Measurements from ENCODE around the gene MYO9B. TPM values are rescaled to one million over a fixed set of nuclear protein-coding genes. Genes with fewer than 3 reads are reported as not detected.

Gene MYO9B
- total RNA-seq, 1 experiment from 2014 or later: 74.6 TPM

DNA sequence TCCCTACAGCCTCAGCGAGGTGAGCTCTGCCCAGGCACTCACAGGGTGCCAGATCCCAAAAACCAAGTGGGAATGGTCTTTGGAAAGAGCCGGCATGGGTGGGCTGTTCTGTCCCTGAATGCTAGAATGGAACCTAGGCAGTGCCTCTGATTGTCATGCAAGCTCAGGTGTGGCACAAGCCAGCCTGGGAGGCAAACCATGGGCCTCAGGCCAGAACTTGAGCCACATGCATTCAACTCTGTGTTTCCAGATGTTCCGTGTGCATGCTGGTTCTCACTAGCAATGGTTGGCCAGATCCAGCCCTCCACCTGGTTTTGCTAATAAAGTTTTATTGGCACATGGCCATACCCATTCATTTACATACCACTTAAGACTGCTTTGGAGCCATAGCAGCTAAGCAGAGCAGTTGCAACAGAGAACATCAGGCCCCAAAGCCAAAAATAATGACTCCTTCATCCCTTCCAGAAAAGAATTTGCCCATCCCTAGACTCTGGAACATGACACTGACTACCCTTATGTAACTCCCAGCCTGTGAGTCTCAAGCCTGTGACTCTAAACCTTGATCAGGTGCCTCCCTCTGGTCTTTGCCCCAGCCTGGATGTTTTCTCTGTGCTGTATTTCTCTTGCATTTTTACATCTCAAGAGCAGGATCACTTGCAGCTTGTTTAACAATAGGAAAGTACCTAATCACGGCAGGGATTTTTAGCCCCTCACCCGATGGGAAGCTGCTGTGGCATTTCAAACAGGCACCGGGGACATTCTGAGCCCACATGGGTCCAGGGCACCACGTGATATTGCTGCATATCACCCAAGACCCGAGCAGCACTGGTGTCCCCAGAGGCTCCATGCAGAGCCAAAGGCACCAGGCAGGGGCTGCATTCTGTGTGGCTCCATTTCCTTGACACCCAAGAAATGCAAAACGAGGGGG, 84.2 kb downstream of the MYO9B start:
- no peaks in the 10 kb centered on the region for H3K79me2 ChIP-seq (ENCODE audit: insufficient read depth, low read length)
- RAD21 ChIA-PET (ENCODE audit: low non-redundant PET in 1 of 2, low total read pairs in 2 of 2, uncharacterized antibody in 2 of 2, unreplicated experiment in 2 of 2): no interaction called here
- CTCF ChIA-PET: no interaction called here
- no peaks in the 10 kb centered on the region for H4K20me1 ChIP-seq (ENCODE audit: insufficient read depth)
- no TSS peak for BruUV-seq (replicated peaks)
- H3K4me2 ChIP-seq (ENCODE audit: low read length): no peak overlapping the region
- H3K27me3 ChIP-seq (ENCODE audit: insufficient read depth, low read length): no peaks in the 10 kb centered on the region
- peaks cover 19 to 28% of the 10 kb centered on the region in 2 experiments for H3K36me3 ChIP-seq (ENCODE audit: control insufficient read depth in 1 of 2, insufficient read depth in 2 of 2, low read length in 2 of 2)
- no peaks in the 10 kb centered on the region for H3K4me1 ChIP-seq (ENCODE audit: control insufficient read depth in 1 of 2, insufficient read depth in 2 of 2, low read length in 2 of 2)
- ATAC-seq (no peak), DNase-seq (ENCODE audit: low read depth, low spot score) (no peak)
- no peak overlapping the region for H3K27ac ChIP-seq (ENCODE audit: low read depth, low read length)
- POLR2A ChIA-PET: no interaction called here
- intact Hi-C loops (cut with micrococcal nuclease): no loop called here
- TF ChIP-seq EZH2 (IDR thresholded peaks at IDR 0.05): no peak
- TF ChIP-seq JUND (IDR thresholded peaks at IDR 0.05): no peak
- TF ChIP-seq TCF7L2 (IDR thresholded peaks at IDR 0.05; ENCODE audit: borderline replicate concordance, extremely low read depth, insufficient read depth, insufficient read length): no peak
- TF ChIP-seq YY1 (IDR thresholded peaks at IDR 0.05; ENCODE audit: extremely low read depth, insufficient replicate concordance, low read depth, low read length): no peak
- no peak for TF ChIP-seq SP1 (IDR thresholded peaks at IDR 0.05; ENCODE audit: low read depth)
- no peak for TF ChIP-seq SIN3A (IDR thresholded peaks at IDR 0.05; ENCODE audit: low read depth)
- TF ChIP-seq, protein P1, sequence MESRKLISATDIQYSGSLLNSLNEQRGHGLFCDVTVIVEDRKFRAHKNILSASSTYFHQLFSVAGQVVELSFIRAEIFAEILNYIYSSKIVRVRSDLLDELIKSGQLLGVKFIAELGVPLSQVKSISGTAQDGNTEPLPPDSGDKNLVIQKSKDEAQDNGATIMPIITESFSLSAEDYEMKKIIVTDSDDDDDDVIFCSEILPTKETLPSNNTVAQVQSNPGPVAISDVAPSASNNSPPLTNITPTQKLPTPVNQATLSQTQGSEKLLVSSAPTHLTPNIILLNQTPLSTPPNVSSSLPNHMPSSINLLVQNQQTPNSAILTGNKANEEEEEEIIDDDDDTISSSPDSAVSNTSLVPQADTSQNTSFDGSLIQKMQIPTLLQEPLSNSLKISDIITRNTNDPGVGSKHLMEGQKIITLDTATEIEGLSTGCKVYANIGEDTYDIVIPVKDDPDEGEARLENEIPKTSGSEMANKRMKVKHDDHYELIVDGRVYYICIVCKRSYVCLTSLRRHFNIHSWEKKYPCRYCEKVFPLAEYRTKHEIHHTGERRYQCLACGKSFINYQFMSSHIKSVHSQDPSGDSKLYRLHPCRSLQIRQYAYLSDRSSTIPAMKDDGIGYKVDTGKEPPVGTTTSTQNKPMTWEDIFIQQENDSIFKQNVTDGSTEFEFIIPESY (IDR thresholded peaks at IDR 0.05; ENCODE audit: extremely low read depth, insufficient replicate concordance, low read length): no peak
- no peak for TF ChIP-seq RAD21 (IDR thresholded peaks at IDR 0.05; ENCODE audit: low read depth)
- TF ChIP-seq ZNF274 (IDR thresholded peaks at IDR 0.05; ENCODE audit: low read depth, low read length): no peak
- TF ChIP-seq CBX3 (IDR thresholded peaks at IDR 0.05; ENCODE audit: low read depth): no peak
- no peak for TF ChIP-seq EZH2phosphoT487 (IDR thresholded peaks at IDR 0.05; ENCODE audit: borderline replicate concordance)
- TF ChIP-seq, protein P2, sequence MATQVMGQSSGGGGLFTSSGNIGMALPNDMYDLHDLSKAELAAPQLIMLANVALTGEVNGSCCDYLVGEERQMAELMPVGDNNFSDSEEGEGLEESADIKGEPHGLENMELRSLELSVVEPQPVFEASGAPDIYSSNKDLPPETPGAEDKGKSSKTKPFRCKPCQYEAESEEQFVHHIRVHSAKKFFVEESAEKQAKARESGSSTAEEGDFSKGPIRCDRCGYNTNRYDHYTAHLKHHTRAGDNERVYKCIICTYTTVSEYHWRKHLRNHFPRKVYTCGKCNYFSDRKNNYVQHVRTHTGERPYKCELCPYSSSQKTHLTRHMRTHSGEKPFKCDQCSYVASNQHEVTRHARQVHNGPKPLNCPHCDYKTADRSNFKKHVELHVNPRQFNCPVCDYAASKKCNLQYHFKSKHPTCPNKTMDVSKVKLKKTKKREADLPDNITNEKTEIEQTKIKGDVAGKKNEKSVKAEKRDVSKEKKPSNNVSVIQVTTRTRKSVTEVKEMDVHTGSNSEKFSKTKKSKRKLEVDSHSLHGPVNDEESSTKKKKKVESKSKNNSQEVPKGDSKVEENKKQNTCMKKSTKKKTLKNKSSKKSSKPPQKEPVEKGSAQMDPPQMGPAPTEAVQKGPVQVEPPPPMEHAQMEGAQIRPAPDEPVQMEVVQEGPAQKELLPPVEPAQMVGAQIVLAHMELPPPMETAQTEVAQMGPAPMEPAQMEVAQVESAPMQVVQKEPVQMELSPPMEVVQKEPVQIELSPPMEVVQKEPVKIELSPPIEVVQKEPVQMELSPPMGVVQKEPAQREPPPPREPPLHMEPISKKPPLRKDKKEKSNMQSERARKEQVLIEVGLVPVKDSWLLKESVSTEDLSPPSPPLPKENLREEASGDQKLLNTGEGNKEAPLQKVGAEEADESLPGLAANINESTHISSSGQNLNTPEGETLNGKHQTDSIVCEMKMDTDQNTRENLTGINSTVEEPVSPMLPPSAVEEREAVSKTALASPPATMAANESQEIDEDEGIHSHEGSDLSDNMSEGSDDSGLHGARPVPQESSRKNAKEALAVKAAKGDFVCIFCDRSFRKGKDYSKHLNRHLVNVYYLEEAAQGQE (IDR thresholded peaks at IDR 0.05; ENCODE audit: low read depth): no peak
- TF ChIP-seq, protein P3, sequence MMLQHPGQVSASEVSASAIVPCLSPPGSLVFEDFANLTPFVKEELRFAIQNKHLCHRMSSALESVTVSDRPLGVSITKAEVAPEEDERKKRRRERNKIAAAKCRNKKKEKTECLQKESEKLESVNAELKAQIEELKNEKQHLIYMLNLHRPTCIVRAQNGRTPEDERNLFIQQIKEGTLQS (IDR thresholded peaks at IDR 0.05): no peak
- no peak for TF ChIP-seq CEBPB (IDR thresholded peaks at IDR 0.05; ENCODE audit: low read depth)
- TF ChIP-seq ELF1 (IDR thresholded peaks at IDR 0.05; ENCODE audit: borderline replicate concordance, low read depth): no peak
- no peak overlapping the region for H3K9ac ChIP-seq (ENCODE audit: low read length)
- no peak overlapping the region for H2AFZ ChIP-seq (ENCODE audit: low read depth, low read length, poor library complexity, severe bottlenecking)
- H3K4me3 ChIP-seq (replicated peaks in 1 of 2; ENCODE audit: low read depth in 1 of 2, low read length in 2 of 2): no peak overlapping the region
- H3K9me3 ChIP-seq (ENCODE audit: control insufficient read depth in 1 of 2, insufficient read depth in 1 of 2, low read depth in 1 of 2, low read length in 2 of 2): no peaks in the 10 kb centered on the region
- no peaks in the 10 kb centered on the region for H3K9me2 ChIP-seq (ENCODE audit: insufficient read depth)

Measured in HCT116 (cell line).